H1 (cell line): Measurements from ENCODE around the gene XDH. TPM values are rescaled to one million over a fixed set of nuclear protein-coding genes. Genes with fewer than 3 reads are reported as not detected.

Source experiments
- CTCF ChIA-PET: fragments of 300-600 bp; sonication (Branson Sonifier 250); formaldehyde crosslinking; loops from one replicate; lab custom pipeline; 2021; ENCODE audit not compliant: partially characterized antibody; lab: Charles Lee
- POLR2A ChIA-PET: fragments of 300-600 bp; sonication (Branson Sonifier 250); formaldehyde crosslinking; loops from one replicate; lab custom pipeline; 2021; ENCODE audit warnings: inconsistent platforms; ENCODE audit not compliant: partially characterized antibody; lab: Charles Lee
- DNase-seq, 2 experiments: peaks; one replicate each; pipeline versions ENCODE4 v3.0.0 to v3.0.0-alpha.2; 2010 to 2022; ENCODE audit warnings: low spot score in 2 of 2, low read depth in 1 of 2, mixed read lengths in 1 of 2
- FAIRE-seq: peaks from 2 replicates; lab custom pipeline; 2011; peaks lifted over from hg19 to GRCh38; lab: Jason Lieb, UNC
- H2AFZ ChIP-seq: 2 replicates; pipeline ENCODE4 v1.8.1; 2012; ENCODE audit warnings: low read length, inconsistent platforms
- H2AK5ac ChIP-seq: 2 replicates; pipeline ENCODE4 v1.6.1; 2013; ENCODE audit warnings: low read depth, low read length
- H2BK120ac ChIP-seq: replicated peaks from 2 replicates; pipeline ENCODE3; 2013; ENCODE audit warnings: low read depth, low read length, inconsistent platforms
- H2BK12ac ChIP-seq: 2 replicates; pipeline ENCODE4 v1.6.1; 2013; ENCODE audit warnings: low read depth, low read length
- H2BK15ac ChIP-seq: 2 replicates; pipeline ENCODE4 v1.6.1; 2013; ENCODE audit warnings: low read length
- H2BK20ac ChIP-seq: 2 replicates; pipeline ENCODE4 v1.6.1; 2013; ENCODE audit warnings: low read length
- H2BK5ac ChIP-seq: 2 replicates; pipeline ENCODE4 v1.6.1; 2013; ENCODE audit warnings: low read depth, low read length
- H3K14ac ChIP-seq: 2 replicates; pipeline ENCODE4 v1.6.1; 2013; ENCODE audit warnings: inconsistent platforms; ENCODE audit not compliant: insufficient read length
- H3K18ac ChIP-seq: 2 replicates; pipeline ENCODE4 v1.6.1; 2013; ENCODE audit warnings: low read length; ENCODE audit errors: extremely low read depth
- H3K23ac ChIP-seq: 2 replicates; pipeline ENCODE4 v1.6.1; 2013; ENCODE audit warnings: inconsistent platforms; ENCODE audit not compliant: insufficient read length
- H3K23me2 ChIP-seq: 2 replicates; pipeline ENCODE4 v1.6.1; 2013; ENCODE audit warnings: low read depth, low read length
- H3K27ac ChIP-seq: 2 replicates; pipeline ENCODE4 v1.6.1; 2011; ENCODE audit warnings: low read depth, low read length, inconsistent platforms
- H3K27me3 ChIP-seq, 4 experiments: replicated peaks in 1 of 4; 1 replicate in 1 of 4; 2 replicates in 3 of 4; pipeline versions ENCODE4 v1.6.1 to v1.8.1; 2011 to 2013; ENCODE audit warnings: low read length in 3 of 4, mild to moderate bottlenecking in 3 of 4, inconsistent platforms in 2 of 4, mixed read lengths in 2 of 4, moderate library complexity in 1 of 4; ENCODE audit not compliant: control insufficient read depth in 3 of 4, insufficient read depth in 3 of 4; ENCODE audit errors: extremely low read depth in 1 of 4
- H3K36me3 ChIP-seq, 4 experiments: 2 replicates each; pipeline versions ENCODE4 v1.6.1 to v1.8.1; 2011 to 2013; ENCODE audit warnings: mild to moderate bottlenecking in 4 of 4, low read length in 3 of 4, moderate library complexity in 2 of 4, control low read depth in 1 of 4, inconsistent platforms in 1 of 4; ENCODE audit not compliant: insufficient read depth in 4 of 4, control insufficient read depth in 2 of 4
- H3K4ac ChIP-seq: replicated peaks from 2 replicates; pipeline ENCODE3; 2013; ENCODE audit warnings: low read length, low read depth, mixed read lengths, inconsistent platforms; ENCODE audit not compliant: insufficient read length
- H3K4me1 ChIP-seq, 4 experiments: replicated peaks in 1 of 4; 1 replicate in 1 of 4; 2 replicates in 3 of 4; pipeline versions ENCODE4 v1.6.1 to v1.8.1; 2011 to 2013; ENCODE audit warnings: low read length in 3 of 4, inconsistent platforms in 2 of 4, mixed read lengths in 1 of 4; ENCODE audit not compliant: insufficient read depth in 4 of 4, control insufficient read depth in 3 of 4
- H3K4me2 ChIP-seq, 2 experiments: 2 replicates each; pipeline versions ENCODE4 v1.6.1 to v1.8.1; 2011 to 2013; ENCODE audit warnings: low read depth in 2 of 2, low read length in 2 of 2, control low read depth in 1 of 2, inconsistent platforms in 1 of 2, mild to moderate bottlenecking in 1 of 2; ENCODE audit not compliant: insufficient read depth in 1 of 2
- H3K4me3 ChIP-seq, 4 experiments: fragments of 200-600, 300-600 bp in 1 of 4; sonication (generic), shearing (Covaris generic), sonication (Bioruptor Twin) in 1 of 4; 2 replicates each; pipeline versions ENCODE4 v1.5.1 to v1.8.1; 2011 to 2016; ENCODE audit warnings: low read length in 4 of 4, low read depth in 3 of 4, control low read depth in 2 of 4, inconsistent platforms in 2 of 4, mild to moderate bottlenecking in 2 of 4, mixed read lengths in 1 of 4, moderate library complexity in 1 of 4; ENCODE audit not compliant: insufficient read depth in 2 of 4; ENCODE audit errors: extremely low read depth in 1 of 4
- H3K56ac ChIP-seq: replicated peaks from 2 replicates; pipeline ENCODE3; 2013; ENCODE audit warnings: low read depth, mild to moderate bottlenecking, mixed read lengths, low read length, inconsistent platforms; ENCODE audit not compliant: insufficient read length
- H3K79me1 ChIP-seq: 2 replicates; pipeline ENCODE4 v1.6.1; 2013; ENCODE audit warnings: low read depth, low read length, control low read depth
- H3K79me2 ChIP-seq, 2 experiments: 2 replicates each; pipeline versions ENCODE4 v1.6.1 to v1.8.1; 2012 to 2013; ENCODE audit warnings: low read length in 2 of 2, mild to moderate bottlenecking in 2 of 2, inconsistent platforms in 1 of 2; ENCODE audit not compliant: insufficient read depth in 2 of 2, control insufficient read depth in 1 of 2
- H3K9ac ChIP-seq, 4 experiments: replicated peaks in 1 of 4; 1 replicate in 1 of 4; 2 replicates in 3 of 4; pipeline versions ENCODE4 v1.6.1 to v1.8.1; 2011 to 2013; ENCODE audit warnings: low read depth in 3 of 4, low read length in 3 of 4, control low read depth in 2 of 4, mild to moderate bottlenecking in 2 of 4, moderate library complexity in 2 of 4, inconsistent platforms in 1 of 4; ENCODE audit errors: extremely low read depth in 1 of 4
- H3K9me3 ChIP-seq, 2 experiments: 2 replicates each; pipeline versions ENCODE4 v1.6.1 to v1.8.1; 2012 to 2013; ENCODE audit warnings: mild to moderate bottlenecking in 2 of 2, moderate library complexity in 2 of 2, control low read depth in 1 of 2, inconsistent platforms in 1 of 2, low read depth in 1 of 2, low read length in 1 of 2, mixed read lengths in 1 of 2; ENCODE audit not compliant: insufficient read depth in 2 of 2
- H4K20me1 ChIP-seq, 2 experiments: replicated peaks in 1 of 2; 2 replicates each; pipeline versions ENCODE3 to v1.8.1; 2011 to 2013; ENCODE audit warnings: inconsistent platforms in 2 of 2, low read length in 2 of 2, mild to moderate bottlenecking in 1 of 2; ENCODE audit not compliant: insufficient read depth in 2 of 2, control insufficient read depth in 1 of 2
- H4K5ac ChIP-seq: 2 replicates; pipeline ENCODE4 v1.6.1; 2013; ENCODE audit warnings: low read length, low read depth, mixed read lengths, inconsistent platforms; ENCODE audit not compliant: insufficient read length
- H4K8ac ChIP-seq: 2 replicates; pipeline ENCODE4 v1.8.0; 2013; ENCODE audit warnings: mild to moderate bottlenecking, moderate library complexity, low read length, inconsistent platforms; ENCODE audit not compliant: insufficient read depth; ENCODE audit errors: extremely low read depth
- H4K91ac ChIP-seq: replicated peaks from 2 replicates; pipeline ENCODE3; 2013; ENCODE audit warnings: low read length, mixed read lengths, inconsistent platforms; ENCODE audit not compliant: insufficient read length
- BRCA1 ChIP-seq: IDR thresholded peaks from 2 replicates; pipeline ENCODE4 v1.6.1; 2012; ENCODE audit warnings: low read depth, low read length, improper control_type of control experiment
- NRF1 ChIP-seq: IDR thresholded peaks from 2 replicates; pipeline ENCODE4 v1.6.1; 2011; ENCODE audit warnings: mild to moderate bottlenecking, low read depth, low read length, improper control_type of control experiment
- RXRA ChIP-seq: IDR thresholded peaks from 2 replicates; pipeline ENCODE4 v1.6.1; 2011; ENCODE audit warnings: low read depth, mild to moderate bottlenecking, low read length, moderate library complexity; ENCODE audit not compliant: insufficient read depth
- WGBS, 2 experiments: shearing (Covaris generic) in 1 of 2; methylation state at CpG; one replicate each; pipeline versions ENCODE4 v1.1.6 to v1.1.7; 2013 to 2015; ENCODE audit warnings: low lambda C conversion rate in 2 of 2, mixed read lengths in 2 of 2, inconsistent platforms in 1 of 2, low coverage in 1 of 2, missing lambda C conversion rate in 1 of 2; ENCODE audit not compliant: insufficient replicate concordance in 2 of 2, insufficient coverage in 1 of 2, insufficient read length in 1 of 2; ENCODE audit errors: extremely low coverage in 1 of 2, missing lambda C conversion rate in 1 of 2; 5-methylcytosine and 5-hydroxymethylcytosine counted together
- polyA plus RNA-seq, 7 experiments: library from polyadenylated mRNA; depleted of rRNA in 3 of 7; stranded (reverse) in 5 of 7; unstranded in 2 of 7; fragments of >200 nt in 5 of 7; fragments of 200-250 nt in 2 of 7; gene quantifications; 1 replicate in 5 of 7; 2 replicates in 1 of 7; 4 replicates in 1 of 7; pipeline versions ENCODE4 v1.2.1 to v1.2.3, GENCODE V29; 2011 to 2013; ENCODE audit warnings: missing spikeins in 2 of 7, mixed read lengths in 2 of 7
- total RNA-seq: library from RNA; stranded (reverse); fragmentation: NEBNext Ultra II Directional; extraction: Animal tissue kit (Norgen Biotek cat#: 25700); gene quantifications from 2 replicates; pipeline ENCODE4 v1.2.1, GENCODE V29; 2021

XDH gene
- total and polyA plus RNA-seq, 2 of the 8 experiments (the other 6 are each of a cell fraction or from before 2014, with no cell fraction given): 0.68 to 1.2 TPM

DNA sequence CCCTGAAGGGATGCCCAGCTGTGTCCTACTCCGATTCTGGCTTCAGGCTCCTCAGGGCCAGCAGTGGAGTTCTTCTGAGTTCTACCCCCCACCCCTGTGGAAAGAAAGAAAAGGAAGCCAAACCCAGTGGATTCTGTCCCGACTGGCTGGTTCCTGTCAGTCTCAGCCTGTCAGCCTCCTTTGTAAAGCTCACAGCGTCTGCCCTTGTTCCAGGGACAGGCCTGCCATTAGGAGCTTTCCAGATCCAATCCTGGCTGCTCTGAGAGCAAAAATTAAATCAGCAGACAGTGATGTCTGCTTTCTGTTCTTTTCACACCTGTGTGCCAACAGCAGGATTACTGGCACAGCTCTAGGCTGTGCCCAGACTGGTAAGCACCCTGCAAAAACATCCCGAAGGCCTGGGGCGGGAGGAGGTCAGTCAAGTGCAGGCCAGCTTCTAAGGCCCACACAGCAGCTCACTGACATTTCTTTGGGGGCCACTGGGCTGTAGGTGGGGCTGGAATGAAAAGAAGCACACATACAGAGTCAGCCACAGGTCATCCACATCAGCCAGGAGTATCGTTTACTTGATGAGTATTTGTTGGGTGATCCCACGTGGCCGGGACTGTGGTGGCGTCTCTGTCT, 111.5 kb downstream of the XDH start:
- Histone ChIP-seq H2BK5ac (no peak overlapping the region), H2AFZ (no peak overlapping the region), H3K14ac (no peak overlapping the region), H3K36me3 (no peaks in the 10 kb centered on the region), H3K23me2 (peaks cover 2% of the 10 kb centered on the region; the same call in 1 of the 2 replicates), H3K4me2 (no peak overlapping the region), H3K18ac (no peak overlapping the region), H2BK20ac (no peak overlapping the region), H3K9ac (no peak overlapping the region), H3K4me1 (peaks cover 3 to 6% (median 5%) of the 10 kb centered on the region in 4 experiments; a peak in 6 of 7 replicates), H3K79me2 (no peaks in the 10 kb centered on the region), H4K5ac (no peak overlapping the region), H3K79me1 (no peaks in the 10 kb centered on the region), H3K23ac (no peak overlapping the region), H3K9me3 (no peaks in the 10 kb centered on the region), H4K8ac (no peak overlapping the region), H3K27ac (no peak overlapping the region), H4K91ac (no peak overlapping the region), H2BK15ac (no peak overlapping the region), H3K4me3 (no peak overlapping the region), H3K27me3 (no peaks in the 10 kb centered on the region), H2AK5ac (no peak overlapping the region), H4K20me1 (no peaks in the 10 kb centered on the region), H3K4ac (no peak overlapping the region), H3K56ac (no peak overlapping the region), H2BK120ac (no peak overlapping the region), H2BK12ac (no peak overlapping the region)
- DNase-seq: no peak
- FAIRE-seq: no peak
- CTCF ChIA-PET: interaction anchor here (2.2 to 2.6 kb wide), 2 partner anchors 31 to 591 kb away, joined by 6 to 9 read pairs; no protein-coding TSS in a partner anchor
- WGBS, 2 experiments: 91% methylated on average over 9 of the region's 9 CpGs; no CpG with 5 or more reads in 1 of the 2 experiments
- POLR2A ChIA-PET: no interaction called here
- TF ChIP-seq NRF1 (no peak), RXRA (no peak), BRCA1 (no peak)
